ENCODE measurements around the gene HSPB7. TPM values are rescaled to one million over a fixed set of nuclear protein-coding genes. Genes with fewer than 3 reads are reported as not detected.

Gene HSPB7
- total RNA-seq, 6 experiments from 2014 or later = 0.54 to 2.0 (median 1.2) TPM

GRCh38 chr1:15972409-15972808 is 45.4 kb downstream of the HSPB7 start:
- Histone ChIP-seq H3K36me3 (peaks cover 0 to 16% (median 0%) of the 10 kb centered on the region in 4 donors), H3K27ac (no peak overlapping the region), H3K4me1 (peaks cover 0 to 10% (median 0%) of the 10 kb centered on the region in 4 donors), H3K27me3 (no peaks in the 10 kb centered on the region), H3K4me3 (no peak overlapping the region), H3K9me3 (no peaks in the 10 kb centered on the region)
- ATAC-seq = no peak
- WGBS (ENCODE audit: insufficient coverage, low coverage, low lambda C conversion rate, missing lambda C conversion rate) = 83% methylated on average over 1 of the region's 1 CpG
- TF ChIP-seq POLR2A (IDR thresholded peaks at IDR 0.05) (no peak), CTCF (IDR thresholded peaks at IDR 0.05) (no peak)
- intact Hi-C loops (cut with DNase I) = no loop called here
- no peak for DNase-seq

DNA sequence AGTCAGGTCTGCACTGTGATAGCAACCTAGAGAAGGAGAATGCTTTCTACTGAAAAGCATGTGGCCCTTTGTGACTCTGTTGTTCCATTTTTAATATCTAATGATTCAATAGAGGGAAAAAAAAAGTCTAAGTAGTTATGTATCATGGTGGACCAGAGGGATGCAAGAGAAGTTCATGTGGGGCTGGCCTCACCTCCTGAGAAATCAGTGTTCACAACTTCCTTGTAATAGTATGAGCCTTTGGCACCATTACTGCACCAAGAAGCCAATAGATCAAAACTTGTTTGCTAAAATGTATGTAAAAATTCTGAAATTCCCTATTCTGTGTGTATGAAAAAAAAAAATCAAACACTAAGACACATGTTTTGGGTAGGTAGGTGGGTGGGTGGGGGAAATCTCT is 46.9 kb downstream of the HSPB7 start:
- DNase-seq (no peak), ATAC-seq (no peak)
- H3K4me3 ChIP-seq = no peak overlapping the region
- TF ChIP-seq POLR2A (IDR thresholded peaks at IDR 0.05) = no peak
- TF ChIP-seq CTCF (IDR thresholded peaks at IDR 0.05) = no peak
- peaks cover 0 to 10% (median 0%) of the 10 kb centered on the region in 4 donors for H3K4me1 ChIP-seq
- no peaks in the 10 kb centered on the region for H3K9me3 ChIP-seq
- intact Hi-C loops (cut with DNase I) = no loop called here
- H3K36me3 ChIP-seq = peaks cover 0 to 16% (median 0%) of the 10 kb centered on the region in 4 donors
- no peak overlapping the region for H3K27ac ChIP-seq
- H3K27me3 ChIP-seq = no peaks in the 10 kb centered on the region

- intact Hi-C loops (cut with DNase I) = no loop called here
- no peak for DNase-seq
These were observed 48.4 kb downstream of the HSPB7 start for GRCh38 chr1:15969321-15969880.

DNA sequence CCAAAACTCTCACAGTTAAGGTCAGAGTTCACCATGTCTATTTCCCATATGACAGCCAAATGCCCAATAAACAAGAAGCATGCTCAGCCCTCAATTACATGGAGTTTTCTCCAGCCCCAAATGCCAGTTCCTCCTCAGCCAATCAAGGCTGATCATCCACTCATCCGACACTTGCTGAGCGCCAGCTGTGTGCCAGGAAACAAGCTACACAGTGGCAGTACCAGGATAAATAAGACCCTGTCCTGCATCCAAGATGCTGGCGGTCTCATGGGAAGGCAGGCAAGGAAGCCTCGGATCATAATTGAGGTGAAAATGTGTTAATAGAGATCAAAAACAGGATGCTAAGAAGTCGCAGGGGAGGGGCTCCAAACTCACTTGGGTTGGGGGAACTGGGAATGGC is 49.7 kb downstream of the HSPB7 start:
- 93% methylated on average over 4 of the region's 5 CpGs for WGBS (ENCODE audit: insufficient coverage, low coverage, low lambda C conversion rate, missing lambda C conversion rate)
- no peak for TF ChIP-seq CTCF (IDR thresholded peaks at IDR 0.05)
- H3K27ac ChIP-seq = no peak overlapping the region
- intact Hi-C loops (cut with DNase I) = no loop called here
- no peaks in the 10 kb centered on the region for H3K27me3 ChIP-seq
- peaks cover 0 to 16% (median 0%) of the 10 kb centered on the region in 4 donors for H3K36me3 ChIP-seq
- no peak overlapping the region for H3K4me3 ChIP-seq
- no peaks in the 10 kb centered on the region for H3K4me1 ChIP-seq
- ATAC-seq (no peak), DNase-seq (no peak)
- H3K9me3 ChIP-seq = no peaks in the 10 kb centered on the region

More at GRCh38 chr1:15969321-15969880, 48.4 kb downstream of the HSPB7 start:
- peaks cover 0 to under 1% (median 0%) of the 10 kb centered on the region in 4 donors for H3K4me1 ChIP-seq
- H3K9me3 ChIP-seq = no peaks in the 10 kb centered on the region
- no peak overlapping the region for H3K4me3 ChIP-seq
- H3K36me3 ChIP-seq = peaks cover 0 to 16% (median 0%) of the 10 kb centered on the region in 4 donors
- ATAC-seq = no peak
- no peaks in the 10 kb centered on the region for H3K27me3 ChIP-seq
- 98% methylated on average over 6 of the region's 13 CpGs for WGBS (ENCODE audit: insufficient coverage, low coverage, low lambda C conversion rate, missing lambda C conversion rate)
- H3K27ac ChIP-seq = no peak overlapping the region
- no peak for TF ChIP-seq POLR2A (IDR thresholded peaks at IDR 0.05)
- TF ChIP-seq CTCF (IDR thresholded peaks at IDR 0.05) = no peak

- no peak overlapping the region for H3K27ac ChIP-seq
- no peak for TF ChIP-seq CTCF (IDR thresholded peaks at IDR 0.05)
- TF ChIP-seq POLR2A (IDR thresholded peaks at IDR 0.05) = no peak
- DNase-seq (no peak), ATAC-seq (no peak)
- no peaks in the 10 kb centered on the region for H3K4me1 ChIP-seq
- no peaks in the 10 kb centered on the region for H3K9me3 ChIP-seq
- WGBS (ENCODE audit: insufficient coverage, low coverage, low lambda C conversion rate, missing lambda C conversion rate) = 92% methylated on average over 2 of the region's 6 CpGs
- intact Hi-C loops (cut with DNase I) = no loop called here
- no peak overlapping the region for H3K4me3 ChIP-seq
- H3K36me3 ChIP-seq = peaks cover 0 to 9% (median 0%) of the 10 kb centered on the region in 4 donors
- no peaks in the 10 kb centered on the region for H3K27me3 ChIP-seq
These were observed 50.9 kb downstream of the HSPB7 start for GRCh38 chr1:15966956-15967344.
